Osteoblast (primary cell): Measurements from ENCODE around the gene GABRG3. TPM values are rescaled to one million over a fixed set of nuclear protein-coding genes. Genes with fewer than 3 reads are reported as not detected.

Source experiments
- DNase-seq: peaks from one replicate; pipeline ENCODE4 v3.0.0; 2011; ENCODE audit warnings: low spot score, mixed read lengths; ENCODE audit not compliant: insufficient read length; ENCODE audit errors: missing footprints
- H2AFZ ChIP-seq: 2 replicates; pipeline ENCODE4 v1.6.0; 2011; ENCODE audit warnings: mild to moderate bottlenecking, low read length
- H3K27ac ChIP-seq: 2 replicates; pipeline ENCODE4 v1.5.1; 2011; ENCODE audit warnings: mild to moderate bottlenecking, low read depth, low read length, moderate library complexity
- H3K27me3 ChIP-seq: 2 replicates; pipeline ENCODE4 v1.6.0; 2012; ENCODE audit warnings: mild to moderate bottlenecking, control low read depth, inconsistent platforms, low read length, moderate library complexity; ENCODE audit not compliant: insufficient read depth
- H3K36me3 ChIP-seq: 2 replicates; pipeline ENCODE4 v1.5.1; 2011; ENCODE audit warnings: mild to moderate bottlenecking, low read length, control low read depth, moderate library complexity; ENCODE audit not compliant: insufficient read depth
- H3K4me1 ChIP-seq: 2 replicates; pipeline ENCODE4 v1.5.1; 2011; ENCODE audit warnings: mild to moderate bottlenecking, low read length, control low read depth, moderate library complexity; ENCODE audit not compliant: insufficient read depth
- H3K4me2 ChIP-seq: 2 replicates; pipeline ENCODE4 v1.6.0; 2011; ENCODE audit warnings: mild to moderate bottlenecking, low read length; ENCODE audit not compliant: insufficient read depth
- H3K4me3 ChIP-seq: fragments of 200-600 bp; sonication (generic); 3 replicates; pipeline ENCODE4 v1.5.1; 2012; ENCODE audit warnings: mild to moderate bottlenecking, low read length, inconsistent platforms; ENCODE audit not compliant: insufficient read depth
- H3K79me2 ChIP-seq: 2 replicates; pipeline ENCODE4 v1.6.0; 2012; ENCODE audit warnings: mild to moderate bottlenecking, low read length, control low read depth, inconsistent platforms; ENCODE audit not compliant: insufficient read depth
- H3K9me3 ChIP-seq: 2 replicates; pipeline ENCODE4 v1.5.1; 2011; ENCODE audit warnings: low read depth, low read length, control low read depth
- H4K20me1 ChIP-seq: 2 replicates; pipeline ENCODE4 v1.6.0; 2012; ENCODE audit warnings: mild to moderate bottlenecking, low read length, control low read depth; ENCODE audit not compliant: insufficient read depth
- total RNA-seq: library from RNA; depleted of rRNA; stranded (reverse); fragments of >200 nt; gene quantifications from 2 replicates; pipeline ENCODE4 v1.2.3, GENCODE V29; 2012
- TF ChIP-seq, protein P1 (sequence below): IDR thresholded peaks from 2 replicates; pipeline ENCODE4 v1.5.1; 2011; ENCODE audit warnings: mild to moderate bottlenecking, low read depth, low read length, moderate library complexity; ENCODE audit errors: extremely low read depth

GABRG3 gene
- total RNA-seq, 1 donor = not detected

DNA sequence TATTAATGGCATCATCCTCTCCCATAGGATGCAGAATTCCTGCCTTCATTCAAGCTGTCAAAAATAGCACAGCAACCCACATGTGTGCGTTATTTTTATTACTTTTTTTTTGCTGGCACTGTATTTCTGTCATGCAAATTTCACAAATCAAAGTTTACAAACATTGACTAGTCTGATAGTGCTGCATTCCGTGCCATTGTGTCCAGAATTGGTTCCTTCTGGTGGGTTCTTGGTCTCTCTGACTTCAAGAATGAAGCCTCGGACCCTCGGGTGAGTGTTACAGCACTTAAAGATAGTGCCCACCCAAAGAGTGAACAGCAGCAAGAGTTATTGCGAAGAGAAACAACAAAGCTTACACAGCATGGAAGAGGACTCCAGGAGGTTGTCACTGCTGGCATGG, 490.2 kb downstream of the GABRG3 start:
- DNase-seq = no peak
- TF ChIP-seq, protein P1, sequence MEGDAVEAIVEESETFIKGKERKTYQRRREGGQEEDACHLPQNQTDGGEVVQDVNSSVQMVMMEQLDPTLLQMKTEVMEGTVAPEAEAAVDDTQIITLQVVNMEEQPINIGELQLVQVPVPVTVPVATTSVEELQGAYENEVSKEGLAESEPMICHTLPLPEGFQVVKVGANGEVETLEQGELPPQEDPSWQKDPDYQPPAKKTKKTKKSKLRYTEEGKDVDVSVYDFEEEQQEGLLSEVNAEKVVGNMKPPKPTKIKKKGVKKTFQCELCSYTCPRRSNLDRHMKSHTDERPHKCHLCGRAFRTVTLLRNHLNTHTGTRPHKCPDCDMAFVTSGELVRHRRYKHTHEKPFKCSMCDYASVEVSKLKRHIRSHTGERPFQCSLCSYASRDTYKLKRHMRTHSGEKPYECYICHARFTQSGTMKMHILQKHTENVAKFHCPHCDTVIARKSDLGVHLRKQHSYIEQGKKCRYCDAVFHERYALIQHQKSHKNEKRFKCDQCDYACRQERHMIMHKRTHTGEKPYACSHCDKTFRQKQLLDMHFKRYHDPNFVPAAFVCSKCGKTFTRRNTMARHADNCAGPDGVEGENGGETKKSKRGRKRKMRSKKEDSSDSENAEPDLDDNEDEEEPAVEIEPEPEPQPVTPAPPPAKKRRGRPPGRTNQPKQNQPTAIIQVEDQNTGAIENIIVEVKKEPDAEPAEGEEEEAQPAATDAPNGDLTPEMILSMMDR = no peak
- H3K27me3 ChIP-seq = no peaks in the 10 kb centered on the region
- no peaks in the 10 kb centered on the region for H3K4me1 ChIP-seq
- H3K4me3 ChIP-seq = no peak overlapping the region
- no peak overlapping the region for H3K4me2 ChIP-seq
- no peaks in the 10 kb centered on the region for H3K36me3 ChIP-seq
- H3K9me3 ChIP-seq = no peaks in the 10 kb centered on the region
- H3K79me2 ChIP-seq = no peaks in the 10 kb centered on the region
- H4K20me1 ChIP-seq = no peaks in the 10 kb centered on the region
- H3K27ac ChIP-seq = no peak overlapping the region
- no peak overlapping the region for H2AFZ ChIP-seq

DNA sequence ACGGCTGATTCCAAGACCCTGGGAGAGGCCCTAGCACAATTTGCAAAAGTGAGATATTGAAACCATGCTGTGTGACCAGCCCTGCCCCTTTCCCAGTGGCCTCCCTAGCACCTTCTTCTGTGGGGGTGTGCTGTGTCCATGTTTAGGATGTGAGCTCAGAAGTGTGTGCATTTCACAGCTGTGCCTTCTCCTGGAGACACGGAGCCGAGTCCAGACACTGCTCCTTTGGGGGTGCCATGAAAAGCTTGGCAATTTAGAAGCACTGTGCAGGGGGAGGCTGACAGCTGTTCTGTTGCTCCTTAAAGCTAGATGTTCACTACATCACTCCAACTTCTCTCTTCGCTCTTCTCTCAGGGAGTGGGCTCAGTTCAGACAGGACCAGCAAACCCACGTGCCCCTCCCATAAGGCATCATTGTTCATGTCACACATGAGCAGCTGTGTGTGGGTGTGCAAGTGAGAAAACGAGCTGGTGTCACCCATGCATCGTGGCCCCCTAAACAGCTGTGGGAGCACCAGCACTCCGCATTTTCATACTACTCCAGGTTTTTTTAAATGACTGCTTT, 492.6 kb downstream of the GABRG3 start:
- H3K27me3 ChIP-seq = no peaks in the 10 kb centered on the region

GRCh38 chr15:27464941-27465612, 494.1 kb downstream of the GABRG3 start:
- TF ChIP-seq, protein P1 = no peak
- Histone ChIP-seq H3K27ac (no peak overlapping the region), H3K9me3 (no peaks in the 10 kb centered on the region), H3K79me2 (no peaks in the 10 kb centered on the region), H3K4me3 (no peak overlapping the region), H3K4me2 (no peak overlapping the region), H2AFZ (no peak overlapping the region), H3K4me1 (no peaks in the 10 kb centered on the region), H3K36me3 (no peaks in the 10 kb centered on the region), H4K20me1 (no peaks in the 10 kb centered on the region), H3K27me3 (no peaks in the 10 kb centered on the region)
- no peak for DNase-seq

More for the DNA sequence above, 492.6 kb downstream of the GABRG3 start:
- Histone ChIP-seq H3K79me2 (no peaks in the 10 kb centered on the region), H3K4me2 (no peak overlapping the region), H3K36me3 (no peaks in the 10 kb centered on the region), H3K27ac (no peak overlapping the region), H3K9me3 (no peaks in the 10 kb centered on the region), H3K4me1 (no peaks in the 10 kb centered on the region), H4K20me1 (no peaks in the 10 kb centered on the region), H3K4me3 (no peak overlapping the region), H2AFZ (no peak overlapping the region)
- no peak for DNase-seq
- TF ChIP-seq, protein P1 = no peak

DNA sequence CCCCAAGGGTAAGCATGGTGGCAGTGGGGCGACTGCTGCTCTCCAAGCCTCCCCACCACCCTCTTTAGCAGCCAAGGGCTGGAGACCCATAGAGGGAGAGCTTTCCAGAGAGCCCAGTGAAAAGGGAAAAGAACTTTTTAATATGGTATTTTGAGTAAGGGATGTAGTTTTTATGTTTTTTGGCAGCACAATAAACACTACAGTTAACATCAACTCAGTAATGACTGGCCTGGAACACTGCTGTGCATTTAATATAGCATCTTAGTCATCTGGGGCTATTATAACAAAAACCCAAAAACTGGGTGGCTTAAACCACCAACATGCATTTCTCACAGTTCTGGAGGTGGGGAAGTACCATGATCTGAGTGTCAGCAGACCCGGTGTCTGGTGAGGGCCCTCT, 495.8 kb downstream of the GABRG3 start:
- Histone ChIP-seq H3K79me2 (no peaks in the 10 kb centered on the region), H3K27me3 (no peaks in the 10 kb centered on the region), H3K4me1 (no peaks in the 10 kb centered on the region), H2AFZ (no peak overlapping the region), H3K4me3 (no peak overlapping the region), H3K4me2 (no peak overlapping the region), H3K9me3 (no peaks in the 10 kb centered on the region), H3K27ac (no peak overlapping the region), H4K20me1 (no peaks in the 10 kb centered on the region), H3K36me3 (no peaks in the 10 kb centered on the region)
- TF ChIP-seq, protein P1 = no peak
- no peak for DNase-seq
